ENCODE results near the gene PLAGL2.

Gene PLAGL2

DNA sequence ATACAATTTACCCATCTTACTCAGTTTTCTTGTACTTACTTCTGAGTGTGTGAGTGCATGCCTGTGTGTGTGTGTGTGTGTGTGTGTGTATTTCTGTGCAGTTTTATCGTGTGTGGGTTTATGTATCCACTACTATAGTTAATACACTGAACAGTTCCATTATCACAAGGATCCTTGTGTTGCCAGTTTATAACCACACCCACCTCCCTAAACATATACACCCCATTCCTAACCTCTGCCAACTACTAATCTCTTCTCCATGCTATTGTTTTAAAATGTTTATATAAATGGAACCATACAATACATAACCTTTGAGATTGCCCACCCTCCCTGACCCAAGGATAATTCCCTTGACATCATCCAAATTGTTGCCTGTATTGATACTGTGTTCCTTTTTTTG, 18.8 kb upstream of the PLAGL2 start:
- no peak for DNase-seq (ENCODE audit: low read depth)
- TF ChIP-seq, protein P1, sequence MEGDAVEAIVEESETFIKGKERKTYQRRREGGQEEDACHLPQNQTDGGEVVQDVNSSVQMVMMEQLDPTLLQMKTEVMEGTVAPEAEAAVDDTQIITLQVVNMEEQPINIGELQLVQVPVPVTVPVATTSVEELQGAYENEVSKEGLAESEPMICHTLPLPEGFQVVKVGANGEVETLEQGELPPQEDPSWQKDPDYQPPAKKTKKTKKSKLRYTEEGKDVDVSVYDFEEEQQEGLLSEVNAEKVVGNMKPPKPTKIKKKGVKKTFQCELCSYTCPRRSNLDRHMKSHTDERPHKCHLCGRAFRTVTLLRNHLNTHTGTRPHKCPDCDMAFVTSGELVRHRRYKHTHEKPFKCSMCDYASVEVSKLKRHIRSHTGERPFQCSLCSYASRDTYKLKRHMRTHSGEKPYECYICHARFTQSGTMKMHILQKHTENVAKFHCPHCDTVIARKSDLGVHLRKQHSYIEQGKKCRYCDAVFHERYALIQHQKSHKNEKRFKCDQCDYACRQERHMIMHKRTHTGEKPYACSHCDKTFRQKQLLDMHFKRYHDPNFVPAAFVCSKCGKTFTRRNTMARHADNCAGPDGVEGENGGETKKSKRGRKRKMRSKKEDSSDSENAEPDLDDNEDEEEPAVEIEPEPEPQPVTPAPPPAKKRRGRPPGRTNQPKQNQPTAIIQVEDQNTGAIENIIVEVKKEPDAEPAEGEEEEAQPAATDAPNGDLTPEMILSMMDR (IDR thresholded peaks at IDR 0.05; ENCODE audit: low read length, missing control alignments): no peak

GRCh38 chr20:32224463-32224862, 16.9 kb upstream of the PLAGL2 start:
- H3K4me3 ChIP-seq (replicated peaks; ENCODE audit: low read depth, low read length): no peak overlapping the region
- DNase-seq (ENCODE audit: low read depth): no peak
- TF ChIP-seq, protein P1 (IDR thresholded peaks at IDR 0.05; ENCODE audit: low read length, missing control alignments): no peak

More for the DNA sequence above, 18.8 kb upstream of the PLAGL2 start:
- no peak overlapping the region for H3K4me3 ChIP-seq (replicated peaks; ENCODE audit: low read depth, low read length)

GRCh38 chr20:32218156-32218900, 10.8 kb upstream of the PLAGL2 start:
- no peak for DNase-seq (ENCODE audit: low read depth)
- TF ChIP-seq, protein P1 (IDR thresholded peaks at IDR 0.05; ENCODE audit: low read length, missing control alignments): no peak
- no peak overlapping the region for H3K4me3 ChIP-seq (replicated peaks; ENCODE audit: low read depth, low read length)

DNA sequence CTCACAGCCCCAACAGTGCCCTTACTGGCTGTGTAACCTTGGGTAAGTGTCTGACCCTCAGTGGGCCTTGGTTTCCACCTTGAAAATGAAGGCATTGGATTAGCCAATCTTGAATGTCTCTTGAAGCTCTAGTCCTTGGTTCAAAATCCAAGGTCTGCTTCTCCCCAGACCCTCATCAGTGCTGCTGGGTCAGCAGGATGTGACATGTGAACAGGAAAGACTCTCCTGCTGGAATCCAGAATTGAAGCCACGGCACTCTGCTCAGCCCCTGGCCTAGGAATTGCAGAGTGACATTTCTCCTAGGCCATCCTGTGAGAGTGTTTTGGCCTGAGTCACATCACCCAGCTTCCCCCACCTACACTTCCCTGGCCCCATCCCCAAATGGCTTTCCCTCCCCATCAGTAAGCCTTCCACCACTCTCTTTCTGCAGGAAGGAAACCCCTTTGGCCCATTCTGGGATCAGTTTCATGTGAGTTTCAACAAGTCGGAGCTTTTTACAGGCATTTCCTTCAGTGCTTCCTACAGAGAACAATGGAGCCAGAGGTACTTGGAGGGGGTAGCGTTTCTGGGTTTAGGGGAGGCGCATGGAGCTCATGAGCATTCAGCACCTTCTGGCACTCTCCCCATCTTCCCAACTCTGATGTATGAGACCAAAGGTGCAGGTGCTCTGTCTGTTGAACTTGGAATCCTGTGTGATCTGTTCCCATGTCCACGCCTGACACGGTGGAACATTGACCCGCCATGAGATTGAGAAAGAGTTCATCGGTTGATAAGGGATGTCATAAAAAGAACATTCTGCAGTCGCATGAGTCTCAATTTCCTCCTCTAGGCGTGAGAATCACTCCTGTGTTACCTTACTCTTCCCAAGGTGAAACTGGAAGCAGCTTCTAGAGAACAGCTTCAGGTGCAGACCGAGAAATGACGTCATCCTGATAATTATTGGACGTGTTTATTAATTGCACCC, 8.9 kb upstream of the PLAGL2 start:
- no peak for DNase-seq (ENCODE audit: low read depth)
- TF ChIP-seq, protein P1 (IDR thresholded peaks at IDR 0.05; ENCODE audit: low read length, missing control alignments): no peak
- no peak overlapping the region for H3K4me3 ChIP-seq (replicated peaks; ENCODE audit: low read depth, low read length)

DNA sequence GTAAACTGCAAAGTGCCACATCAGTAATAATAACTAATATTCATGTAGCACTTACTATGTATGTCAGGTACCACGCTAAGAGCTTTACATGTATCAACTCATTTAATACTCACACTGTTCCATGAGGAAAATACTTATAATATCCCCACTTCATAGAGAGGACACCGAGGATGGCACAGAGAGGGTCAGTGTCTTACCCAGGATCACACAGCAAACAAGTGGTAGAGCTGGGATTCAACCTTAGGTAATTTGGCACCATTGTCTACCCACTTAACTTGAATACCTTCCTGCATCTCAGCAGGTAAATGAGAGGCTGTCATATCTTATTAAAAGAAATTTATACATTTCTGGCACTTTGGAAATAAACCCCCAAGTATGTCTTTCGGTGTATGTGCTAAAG, 8.2 kb upstream of the PLAGL2 start:
- TF ChIP-seq, protein P1 (IDR thresholded peaks at IDR 0.05; ENCODE audit: low read length, missing control alignments): no peak
- no peak for DNase-seq (ENCODE audit: low read depth)
- no peak overlapping the region for H3K4me3 ChIP-seq (replicated peaks; ENCODE audit: low read depth, low read length)

GRCh38 chr20:32215147-32215546, 7.6 kb upstream of the PLAGL2 start:
- TF ChIP-seq, protein P1 (IDR thresholded peaks at IDR 0.05; ENCODE audit: low read length, missing control alignments): no peak
- no peak for DNase-seq (ENCODE audit: low read depth)
- no peak overlapping the region for H3K4me3 ChIP-seq (replicated peaks; ENCODE audit: low read depth, low read length)

All from fibroblast of pulmonary artery (primary cell).